HL-60/S4 treated with phorbol 12-myristate 13-acetate at 8.2 ng/mL for 4 days and 3 days (cell line): Measurements from ENCODE around the gene SERPINC1.
"Not testable (repeated sequence)": the region's sequence is repeated elsewhere in the genome, so short reads cannot be mapped to it uniquely, and the experiment has no call there.

ENCODE experiments used
- in situ Hi-C: fragments of 300-500 bp; cut with MboI; formaldehyde crosslinking; loops from 2 replicates; pipeline ENCODE4 v1.15.0; 2022; ENCODE audit warnings: low sequenced_read_pairs

The SERPINC1 gene

DNA sequence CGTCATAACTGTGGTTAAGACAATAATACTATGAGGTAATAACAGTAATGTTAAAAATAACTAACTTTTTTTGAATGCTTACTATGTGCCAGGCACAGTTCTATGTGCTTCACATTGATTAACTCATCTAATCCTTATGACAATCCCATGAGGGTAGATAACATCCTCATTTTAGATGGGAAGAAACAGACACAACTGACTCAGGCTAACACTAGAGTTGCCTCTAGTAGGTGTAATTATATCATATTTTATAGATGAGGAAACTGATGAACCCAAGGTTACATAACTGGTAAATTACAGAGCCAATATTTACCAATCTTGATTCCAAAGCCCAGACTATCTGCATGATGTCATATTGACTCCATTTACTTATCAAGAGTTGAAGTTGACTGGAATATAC, 23.5 kb downstream of the SERPINC1 start:
- in situ Hi-C loops, result no loop called here

DNA sequence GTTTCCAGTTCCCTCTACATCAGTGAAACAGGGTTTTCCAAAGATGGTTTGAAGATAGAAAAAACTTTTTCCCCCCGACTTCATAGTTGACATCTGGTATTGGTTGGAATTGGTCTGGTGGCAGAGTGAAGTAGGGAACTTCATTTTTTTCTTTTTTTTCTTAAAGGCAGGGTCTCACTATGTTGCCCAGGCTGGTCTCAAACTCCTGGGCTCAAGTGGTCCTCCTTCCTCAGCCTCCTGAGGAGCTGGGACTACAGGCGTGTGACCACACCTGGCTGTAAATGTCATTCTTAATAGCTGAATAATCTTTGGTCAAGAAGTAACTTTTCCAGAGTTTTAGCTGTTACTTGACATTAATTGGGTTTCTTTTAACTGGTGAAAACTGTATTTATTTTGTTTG, 27.2 kb downstream of the SERPINC1 start:
- in situ Hi-C loops, result no loop called here

DNA sequence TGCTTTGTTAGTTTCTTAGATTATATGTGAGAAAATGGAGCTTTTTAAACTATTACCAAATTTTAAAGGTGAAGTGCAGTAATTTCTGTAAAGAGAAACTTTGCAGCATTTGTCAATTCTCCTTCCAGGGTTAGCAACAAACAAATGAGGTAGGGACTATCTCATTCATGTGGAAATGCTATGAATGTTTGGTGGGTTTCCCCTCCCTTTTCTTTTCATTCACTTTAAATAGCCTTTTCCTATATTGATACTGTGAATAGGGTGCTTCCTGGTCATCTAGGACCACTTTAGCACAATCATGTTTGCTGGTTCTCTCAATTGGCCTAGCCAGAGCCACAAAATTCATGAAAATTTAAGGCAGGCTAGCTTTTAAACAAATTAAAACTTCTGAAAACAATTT, 28.4 kb downstream of the SERPINC1 start:
- in situ Hi-C loops, result no loop called here

DNA sequence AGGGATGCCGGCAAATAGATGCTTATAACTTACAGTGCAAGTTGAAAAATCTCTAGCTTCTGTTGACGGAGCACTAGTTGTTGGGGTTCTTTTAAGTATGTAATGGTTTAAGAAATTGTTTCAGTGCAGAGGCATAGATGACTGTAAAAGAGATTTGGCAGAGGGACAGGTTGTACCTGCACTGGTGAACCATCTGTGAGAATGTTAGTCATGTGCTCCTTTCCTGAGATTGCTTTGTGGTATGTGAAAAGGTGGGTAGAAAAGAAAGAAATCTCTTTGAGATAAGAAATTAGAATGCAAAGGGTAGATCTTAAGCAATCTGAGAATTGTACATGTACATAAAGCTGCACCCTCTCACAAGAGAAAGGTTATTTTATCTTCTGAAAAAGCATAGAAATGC, 29.5 kb downstream of the SERPINC1 start:
- in situ Hi-C loops, result no loop called here

DNA sequence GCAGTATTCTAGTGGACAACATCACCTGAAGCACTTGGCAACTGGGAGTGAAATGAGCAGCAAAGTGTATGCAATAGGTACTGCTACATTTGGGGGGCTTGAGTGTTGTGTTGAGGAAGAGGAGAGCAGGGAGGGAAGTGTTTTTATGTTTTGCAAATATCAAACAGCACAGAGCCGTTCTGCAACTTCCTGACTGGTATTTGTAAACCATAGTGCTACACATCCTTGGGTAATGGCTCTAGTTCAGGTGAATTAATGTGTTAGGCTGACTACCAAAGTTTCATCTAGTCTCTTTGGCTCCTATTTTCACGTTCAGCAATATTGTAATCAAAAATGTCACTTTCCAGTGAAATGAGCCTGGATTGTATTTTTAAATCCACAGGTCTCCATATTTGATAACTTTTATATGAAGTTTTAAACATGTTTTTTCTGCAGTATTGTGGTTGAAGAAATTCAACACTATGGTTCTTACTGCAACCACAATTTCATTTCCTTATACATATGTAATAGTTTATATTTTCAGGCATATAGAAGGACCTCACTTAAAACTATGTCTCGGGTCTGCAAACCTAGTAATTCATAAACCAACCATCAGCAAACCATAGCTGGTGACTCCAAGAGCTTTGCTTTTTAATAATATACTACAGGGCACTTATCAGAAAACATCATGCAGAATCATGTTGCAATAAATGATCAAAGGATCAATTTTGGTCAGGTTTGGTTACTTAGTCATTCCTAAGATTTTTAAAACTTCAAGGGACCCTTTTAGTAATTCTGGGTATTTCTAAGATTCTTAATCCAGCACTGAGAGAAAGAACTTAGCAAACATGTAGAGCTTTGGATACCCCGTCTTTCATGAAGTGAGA, 30.1 kb downstream of the SERPINC1 start:
- in situ Hi-C loops, result no loop called here

- in situ Hi-C loops, result no loop called here
Measured at GRCh38 chr1:173884701-173885100, 32.4 kb downstream of the SERPINC1 start.

GRCh38 chr1:173881117-173881516, 36.0 kb downstream of the SERPINC1 start:
- in situ Hi-C loops, result not testable (repeated sequence)

GRCh38 chr1:173878251-173878650, 38.9 kb downstream of the SERPINC1 start:
- in situ Hi-C loops, result no loop called here

DNA sequence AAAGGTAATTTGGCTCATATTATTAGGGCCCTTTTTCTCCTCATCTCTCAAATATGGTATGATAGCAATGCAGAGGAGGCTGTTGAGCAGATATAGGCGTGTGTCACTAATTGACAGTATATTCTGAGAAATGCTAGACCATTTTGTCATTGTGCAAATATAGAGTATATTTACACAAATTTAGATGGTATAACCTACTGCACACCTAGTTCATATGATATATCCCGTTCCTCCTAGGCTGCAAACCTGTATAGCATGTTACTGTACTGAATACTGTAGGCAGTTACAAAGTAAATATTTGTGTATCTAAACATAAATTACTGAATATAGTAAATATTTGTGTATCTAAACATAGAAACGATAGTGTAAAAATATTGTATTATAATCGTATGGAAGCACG, 40.4 kb downstream of the SERPINC1 start:
- in situ Hi-C loops, result no loop called here

DNA sequence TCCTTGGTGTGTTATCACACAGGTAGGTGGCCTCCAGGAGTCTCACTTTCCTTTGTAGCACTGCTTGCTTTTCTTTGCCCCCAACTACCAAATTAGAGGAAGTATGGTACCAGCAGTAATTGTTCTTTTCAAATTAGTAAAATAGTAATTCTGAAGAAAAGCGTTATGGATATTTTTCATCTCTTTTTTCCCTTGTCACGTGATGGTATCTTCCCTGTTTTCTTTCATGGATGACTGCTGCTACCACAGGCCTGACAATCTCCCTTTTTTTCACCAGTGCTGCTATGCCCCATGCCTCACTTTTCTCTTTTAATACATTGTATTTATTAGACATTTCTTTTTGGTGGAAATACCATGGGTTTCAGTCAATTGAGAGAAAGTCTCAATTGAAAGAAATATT, 45.6 kb downstream of the SERPINC1 start:
- in situ Hi-C loops, result no loop called here

- in situ Hi-C loops, result no loop called here
Measured at GRCh38 chr1:173871091-173871490, 46.0 kb downstream of the SERPINC1 start.

DNA sequence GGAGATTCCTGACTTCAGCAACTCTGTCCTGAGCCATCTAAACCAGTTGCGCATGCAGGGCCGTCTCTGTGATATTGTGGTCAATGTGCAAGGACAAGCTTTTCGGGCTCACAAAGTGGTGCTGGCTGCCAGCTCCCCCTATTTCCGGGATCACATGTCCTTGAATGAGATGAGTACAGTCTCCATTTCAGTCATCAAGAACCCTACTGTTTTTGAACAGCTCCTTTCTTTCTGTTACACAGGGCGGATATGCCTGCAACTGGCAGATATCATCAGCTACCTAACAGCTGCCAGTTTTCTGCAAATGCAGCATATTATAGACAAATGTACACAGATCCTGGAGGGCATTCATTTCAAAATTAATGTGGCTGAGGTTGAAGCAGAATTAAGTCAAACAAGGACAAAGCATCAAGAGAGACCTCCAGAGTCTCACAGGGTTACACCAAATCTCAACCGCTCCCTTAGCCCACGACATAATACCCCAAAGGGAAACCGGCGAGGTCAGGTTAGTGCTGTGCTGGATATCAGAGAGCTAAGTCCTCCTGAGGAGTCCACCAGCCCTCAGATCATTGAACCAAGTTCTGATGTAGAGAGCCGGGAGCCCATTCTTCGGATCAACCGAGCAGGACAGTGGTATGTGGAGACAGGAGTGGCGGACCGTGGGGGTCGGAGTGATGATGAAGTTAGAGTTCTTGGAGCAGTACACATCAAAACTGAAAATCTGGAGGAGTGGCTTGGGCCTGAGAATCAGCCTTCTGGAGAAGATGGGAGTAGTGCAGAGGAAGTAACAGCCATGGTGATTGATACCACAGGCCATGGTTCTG, 46.7 kb downstream of the SERPINC1 start:
- in situ Hi-C loops, result no loop called here

DNA sequence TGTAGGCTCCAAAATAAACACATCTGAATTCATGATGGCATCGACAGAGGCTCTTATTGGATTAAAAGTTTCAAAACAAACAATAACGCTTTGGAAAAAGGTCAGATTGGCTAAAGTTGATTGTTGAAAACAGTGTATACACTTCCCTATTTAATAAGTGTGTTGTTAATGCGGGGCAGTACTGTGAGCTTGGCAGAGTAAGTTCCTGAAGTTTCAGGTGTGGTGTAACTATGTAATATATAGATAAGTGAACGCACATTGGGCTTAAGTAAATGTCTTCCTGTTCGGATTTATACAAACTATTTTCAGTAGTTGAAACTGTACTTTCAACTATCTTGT, 48.1 kb downstream of the SERPINC1 start:
- in situ Hi-C loops, result no loop called here

GRCh38 chr1:173868266-173869020, 48.7 kb downstream of the SERPINC1 start, which contains the start of gene ZBTB37:
Gene ZBTB37 (plus strand): TSS chr1:173868380. CDS start chr1:173870226, 1,846 bp downstream.
- in situ Hi-C loops, result no loop called here

DNA sequence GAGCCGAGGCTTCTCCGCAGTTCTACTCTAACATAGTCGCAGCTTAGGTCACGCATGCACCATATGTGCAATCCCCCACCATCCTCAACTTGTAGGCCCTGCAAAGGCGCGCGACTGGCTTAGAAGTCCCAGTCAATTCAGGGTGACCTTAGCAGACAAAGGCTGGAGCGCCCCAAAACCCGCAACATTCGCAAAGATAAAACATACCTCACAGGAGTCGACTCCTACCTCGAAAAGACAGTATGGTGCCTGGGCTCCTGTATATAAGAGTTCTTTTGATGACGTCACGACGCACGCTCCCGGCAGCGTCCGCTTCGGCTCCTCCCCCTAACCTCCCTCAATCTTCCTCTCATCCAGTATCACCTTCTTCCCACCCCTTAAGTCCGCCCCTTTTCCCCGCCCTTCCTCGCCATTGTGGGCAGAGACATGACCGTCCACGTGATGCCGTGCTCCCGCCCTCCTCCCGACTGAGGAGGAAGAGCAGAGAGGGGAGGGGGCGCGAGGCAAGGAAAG, 49.3 kb downstream of the SERPINC1 start, which contains the start of gene GAS5:
GAS5 (minus strand) TSS at position 237 of the 513 bp plus-strand sequence.
- in situ Hi-C loops, result no loop called here

GRCh38 chr1:173867141-173867752, 49.9 kb downstream of the SERPINC1 start:
- in situ Hi-C loops, result no loop called here

GRCh38 chr1:173866413-173867115, 50.6 kb downstream of the SERPINC1 start:
- in situ Hi-C loops, result no loop called here

- in situ Hi-C loops, result no loop called here
Measured at GRCh38 chr1:173865468-173866164, 51.5 kb downstream of the SERPINC1 start.

- in situ Hi-C loops, result no loop called here
Measured at GRCh38 chr1:173864179-173864867, 52.8 kb downstream of the SERPINC1 start.
